SIG-M5 (cell line): ENCODE measurements around the gene CEP72.
"Not testable (repeated sequence)": the region's sequence is repeated elsewhere in the genome, so short reads cannot be mapped to it uniquely, and the experiment has no call there.

Experiments used
- DNase-seq: peaks from one replicate; lab custom pipeline; 2025; lab: John Stamatoyannopoulos, UW

CEP72 gene, protein sequence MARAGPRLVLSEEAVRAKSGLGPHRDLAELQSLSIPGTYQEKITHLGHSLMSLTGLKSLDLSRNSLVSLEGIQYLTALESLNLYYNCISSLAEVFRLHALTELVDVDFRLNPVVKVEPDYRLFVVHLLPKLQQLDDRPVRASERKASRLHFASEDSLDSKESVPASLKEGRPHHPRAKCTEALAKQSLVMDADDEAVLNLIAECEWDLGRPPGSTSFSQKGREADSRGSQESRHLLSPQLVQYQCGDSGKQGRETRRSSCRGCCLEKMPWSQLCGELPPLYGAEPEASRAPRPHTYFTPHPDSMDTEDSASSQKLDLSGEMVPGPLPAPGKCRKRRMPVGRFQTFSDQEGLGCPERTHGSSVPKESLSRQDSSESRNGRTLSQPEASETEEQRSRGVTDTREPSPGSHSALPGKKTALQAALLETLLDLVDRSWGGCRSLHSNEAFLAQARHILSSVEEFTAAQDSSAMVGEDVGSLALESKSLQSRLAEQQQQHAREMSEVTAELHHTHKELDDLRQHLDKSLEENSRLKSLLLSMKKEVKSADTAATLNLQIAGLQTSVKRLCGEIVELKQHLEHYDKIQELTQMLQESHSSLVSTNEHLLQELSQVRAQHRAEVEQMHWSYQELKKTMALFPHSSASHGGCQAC

DNA sequence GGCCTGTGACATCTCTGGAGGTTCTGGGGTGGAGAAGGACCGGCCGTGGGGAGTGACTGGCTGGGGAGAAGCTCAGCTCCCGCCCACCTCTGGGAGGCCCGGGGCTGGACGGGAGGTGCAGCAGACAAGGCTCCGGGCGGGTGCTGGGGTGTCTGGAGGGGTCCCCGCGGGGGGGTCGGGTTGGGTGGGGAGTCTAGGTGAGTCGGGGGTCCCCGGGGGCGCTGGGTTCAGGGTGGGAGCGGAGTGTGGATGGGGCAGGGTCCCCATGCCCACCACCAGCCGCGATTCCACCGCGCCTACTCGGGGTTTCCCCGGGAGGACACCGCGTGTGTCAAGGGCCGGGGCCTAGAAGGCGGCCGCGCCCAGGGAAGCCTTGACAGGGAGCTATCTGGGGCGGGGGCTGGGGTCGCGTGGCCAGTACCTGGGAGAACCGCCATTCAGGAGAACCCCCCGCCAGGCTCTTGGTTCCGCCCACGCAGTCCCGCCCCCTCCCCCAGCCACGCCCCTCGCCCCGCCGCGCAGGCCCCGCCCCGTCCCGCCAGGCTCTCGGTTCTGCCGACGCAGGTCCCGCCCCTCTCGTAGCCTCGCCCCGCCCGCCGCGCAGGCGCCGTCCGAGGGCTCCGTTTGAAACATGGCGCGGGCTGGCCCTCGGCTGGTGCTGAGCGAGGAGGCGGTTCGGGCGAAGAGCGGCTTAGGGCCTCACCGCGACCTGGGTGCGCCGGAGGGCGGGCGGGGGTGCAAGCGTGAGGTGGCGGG, at the start of gene CEP72:
Gene CEP72 (plus strand): TSS at position 610 of the 756 bp plus-strand sequence. CDS start 22 bp downstream, at position 632.
- no peak for DNase-seq

DNA sequence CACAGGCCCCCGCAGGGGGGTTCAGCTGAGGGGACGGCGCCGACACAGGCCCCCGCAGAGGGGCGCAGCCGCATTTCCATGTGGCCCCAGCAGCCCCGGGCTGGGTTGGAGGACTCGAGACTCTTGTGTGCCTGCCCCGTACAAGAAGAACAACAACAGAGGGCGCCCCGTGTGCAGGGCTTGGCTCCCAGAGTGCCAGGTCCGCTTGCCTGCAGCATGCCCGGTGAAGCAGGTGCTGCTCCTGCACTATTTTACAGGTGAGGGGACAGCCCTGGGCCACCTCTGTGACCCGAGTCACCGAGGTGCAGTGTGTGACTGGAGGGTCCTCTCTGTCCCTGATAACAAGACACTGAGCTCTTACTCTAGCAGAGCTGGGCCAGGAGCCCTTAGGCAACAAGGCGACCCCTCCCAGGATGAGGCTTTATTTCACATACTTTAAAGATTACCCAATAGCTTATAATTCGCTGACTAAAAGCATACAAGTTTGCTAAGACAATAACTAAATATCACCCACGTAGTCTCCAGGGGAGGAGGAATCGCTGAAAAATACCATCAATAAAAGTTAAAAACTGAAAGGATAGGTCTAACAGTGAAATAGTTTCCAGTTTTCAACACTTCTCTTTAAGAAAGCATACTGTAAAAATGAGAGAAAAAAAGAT, 46.2 kb upstream of the CEP72 start:
- no peak for DNase-seq

DNA sequence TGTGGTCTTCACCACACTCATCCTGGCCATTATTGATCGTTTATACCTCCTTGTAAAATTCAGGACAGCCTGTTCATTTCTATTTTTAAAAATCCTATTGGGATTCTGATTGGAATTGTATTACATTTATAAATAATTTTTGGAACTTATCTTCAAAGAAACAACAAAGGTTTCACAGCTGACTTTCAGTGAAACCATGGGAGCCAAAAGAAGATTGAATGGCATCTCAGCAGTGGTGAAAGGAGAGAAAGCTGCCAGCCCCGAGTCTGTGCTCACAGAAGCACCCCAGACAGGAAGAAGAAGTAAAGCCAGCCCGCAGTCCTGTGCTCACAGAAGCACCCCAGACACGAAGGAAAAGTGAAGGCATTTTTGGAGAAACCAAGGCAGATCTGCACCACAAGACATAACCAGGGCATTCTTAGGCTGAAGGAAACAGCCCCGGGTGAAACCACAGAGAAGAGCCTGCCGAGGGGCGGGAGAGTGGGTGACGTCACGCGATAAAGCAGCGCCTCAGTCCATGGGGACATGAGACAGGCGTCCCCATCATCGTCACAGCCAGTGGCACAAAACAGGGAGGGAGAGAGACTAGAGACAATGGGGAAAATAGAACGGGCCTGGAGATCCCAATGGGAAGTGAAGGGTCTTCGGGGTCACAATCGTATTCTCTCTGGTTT, 45.4 kb upstream of the CEP72 start:
- no peak for DNase-seq

DNA sequence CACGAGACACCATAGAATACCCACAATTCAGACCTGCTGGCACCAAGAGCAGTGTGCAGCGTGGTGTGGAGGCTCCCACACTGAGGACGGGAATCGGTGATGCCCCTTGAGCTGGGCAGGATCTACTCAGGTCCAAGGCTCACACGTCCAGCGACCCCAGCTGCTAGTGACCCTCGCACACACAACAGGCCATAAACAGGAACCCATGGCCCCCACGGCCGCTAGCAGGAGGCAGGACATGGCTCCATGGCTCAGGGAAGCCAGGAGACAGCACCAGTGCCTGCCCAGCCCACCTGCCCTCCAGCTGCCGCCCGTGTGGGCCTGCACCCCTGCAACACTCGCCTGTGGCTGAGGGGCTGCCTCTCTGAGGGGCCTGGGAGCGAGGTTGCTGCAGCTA, 44.5 kb upstream of the CEP72 start:
- no peak for DNase-seq

DNA sequence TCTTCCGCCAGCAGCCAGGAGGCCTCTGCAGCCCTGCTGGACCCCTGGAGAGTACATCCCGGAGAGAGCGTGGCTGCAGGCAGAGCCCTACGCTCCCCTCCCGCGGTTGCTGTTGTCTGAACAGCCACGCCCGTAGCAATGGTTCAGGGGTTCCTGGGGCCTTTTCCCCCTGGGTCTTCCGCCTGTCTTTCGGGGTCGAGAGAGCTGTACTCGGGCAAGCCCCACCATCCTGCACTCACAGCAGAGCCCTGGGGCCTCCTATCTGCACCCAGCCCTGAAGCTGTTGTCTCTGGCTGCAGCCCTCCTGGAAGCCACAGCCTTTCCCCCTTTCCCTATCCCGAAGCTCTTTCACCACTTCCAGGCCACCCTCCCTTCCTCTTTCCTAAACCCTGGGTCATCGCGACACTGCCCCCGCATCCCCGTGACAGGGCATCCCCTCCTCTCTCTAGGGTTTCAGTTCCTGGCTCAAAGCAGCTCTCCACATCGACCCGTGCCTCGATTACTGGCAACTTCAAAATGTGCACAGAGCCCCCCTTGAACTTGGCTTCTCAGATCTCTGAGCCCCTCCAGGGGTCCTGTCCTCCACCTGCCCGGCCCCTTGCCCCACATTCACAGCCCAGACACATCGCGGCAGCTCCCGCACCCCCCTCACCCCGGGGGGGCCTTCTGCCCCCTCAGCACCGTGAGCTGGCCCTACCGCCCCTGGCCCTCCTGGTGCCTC, 43.9 kb upstream of the CEP72 start:
- no peak for DNase-seq

DNA sequence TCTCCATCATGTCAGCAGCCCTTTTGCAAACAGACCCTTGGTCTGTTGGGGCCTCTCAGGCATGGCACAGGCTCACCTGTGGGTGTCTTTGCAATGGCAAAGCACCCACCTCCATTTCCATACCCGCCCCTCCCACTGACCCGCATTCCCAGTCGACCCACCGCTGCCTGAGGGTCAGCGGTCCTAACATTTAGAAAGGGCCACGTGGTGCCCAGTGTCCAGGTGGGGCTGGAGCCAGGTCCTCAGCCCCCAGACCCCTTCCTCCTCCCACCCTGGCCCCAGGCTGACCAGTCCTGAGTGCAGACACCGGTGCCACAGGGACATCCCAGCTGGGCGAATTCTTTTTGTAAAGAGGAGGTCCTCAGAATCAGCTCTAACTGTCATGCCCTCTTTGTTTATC, 43.3 kb upstream of the CEP72 start:
- no peak for DNase-seq

DNA sequence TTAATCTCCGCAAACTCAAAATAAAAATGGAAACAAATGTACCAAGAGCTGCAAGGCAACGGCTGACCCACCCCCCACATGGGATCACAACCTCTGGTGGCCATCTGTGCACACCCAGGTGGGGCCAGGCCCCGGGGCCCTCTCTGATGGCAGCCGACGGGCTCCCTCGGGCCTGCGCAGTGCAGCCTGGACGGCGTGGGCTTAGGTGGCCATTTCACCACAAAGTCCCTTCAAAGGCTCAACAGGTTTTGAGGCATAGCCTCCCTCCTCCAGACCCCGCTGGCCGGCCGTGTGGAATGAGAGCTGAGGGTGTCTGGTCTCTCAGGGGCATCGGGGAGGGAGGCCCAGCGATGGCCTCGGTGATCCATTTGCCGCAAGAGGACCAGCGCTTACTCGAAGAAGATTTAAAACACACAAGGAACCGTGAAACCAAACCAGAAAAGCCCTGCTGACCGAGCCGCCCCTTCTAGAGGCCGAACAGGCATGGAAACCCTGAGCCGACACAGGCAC, 42.7 kb upstream of the CEP72 start:
- DNase-seq: no peak

DNA sequence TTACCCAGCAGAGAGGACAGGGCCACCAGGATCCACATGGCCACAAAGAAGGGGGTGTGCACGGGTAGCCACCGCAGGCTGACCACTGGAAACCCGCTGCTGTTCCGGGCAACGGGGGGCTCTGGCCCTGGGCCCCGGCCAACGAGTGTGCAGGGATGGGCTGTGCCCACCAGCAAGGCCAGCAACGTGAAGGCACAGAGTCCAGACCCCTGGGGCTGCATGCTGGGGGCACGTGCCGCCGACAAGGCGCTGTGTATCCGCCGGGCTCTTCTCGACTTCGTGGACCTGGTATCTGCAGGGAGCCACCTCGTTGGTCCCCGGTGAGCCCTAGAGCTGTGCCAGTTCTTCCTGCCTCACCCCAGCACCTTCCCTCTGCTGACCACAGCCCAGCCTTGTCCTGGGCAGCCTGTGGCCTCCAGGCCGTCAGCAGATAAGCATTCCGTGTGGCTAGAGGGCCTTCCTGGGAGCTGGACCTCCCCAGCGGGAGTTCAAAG, 42.2 kb upstream of the CEP72 start:
- DNase-seq: no peak

DNA sequence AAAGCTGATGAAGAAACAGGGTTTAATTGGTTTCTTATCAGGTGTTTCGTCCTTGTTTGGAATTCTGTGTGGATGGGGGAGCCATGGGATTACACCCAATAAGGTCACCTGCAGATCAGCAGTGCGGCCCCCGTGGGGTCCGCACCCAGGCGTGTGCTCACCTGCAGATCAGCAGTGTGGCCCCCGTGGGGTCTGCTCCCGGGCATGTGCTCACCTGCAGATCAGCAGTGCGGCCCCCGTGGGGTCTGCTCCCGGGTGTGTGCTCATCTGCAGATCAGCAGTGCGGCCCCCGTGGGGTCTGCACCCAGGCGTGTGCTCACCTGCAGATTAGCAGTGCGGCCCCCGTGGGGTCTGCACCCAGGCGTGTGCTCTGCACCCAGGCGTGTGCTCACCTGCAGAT, 41.7 kb upstream of the CEP72 start:
- no peak for DNase-seq

DNA sequence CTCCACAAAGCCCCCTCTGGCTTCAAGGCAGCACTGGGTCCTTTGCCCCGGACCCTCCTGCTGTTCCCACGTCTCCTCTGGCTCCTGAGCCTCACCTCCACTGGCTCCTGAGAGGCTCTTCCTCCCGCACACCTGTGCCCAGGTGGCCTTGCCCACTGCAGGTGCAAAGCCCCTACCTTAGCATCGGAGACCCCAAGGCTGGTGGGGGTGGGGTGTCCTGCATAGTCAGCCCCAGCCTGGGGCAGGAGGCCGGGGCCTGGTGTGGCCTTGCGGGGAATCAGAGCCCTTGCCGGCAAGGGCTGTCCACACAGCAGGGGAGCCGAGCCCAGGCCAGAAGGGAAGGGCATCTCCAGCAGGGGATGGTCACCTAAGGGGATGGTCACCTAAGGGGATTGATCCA, 41.3 kb upstream of the CEP72 start:
- DNase-seq: no peak

DNA sequence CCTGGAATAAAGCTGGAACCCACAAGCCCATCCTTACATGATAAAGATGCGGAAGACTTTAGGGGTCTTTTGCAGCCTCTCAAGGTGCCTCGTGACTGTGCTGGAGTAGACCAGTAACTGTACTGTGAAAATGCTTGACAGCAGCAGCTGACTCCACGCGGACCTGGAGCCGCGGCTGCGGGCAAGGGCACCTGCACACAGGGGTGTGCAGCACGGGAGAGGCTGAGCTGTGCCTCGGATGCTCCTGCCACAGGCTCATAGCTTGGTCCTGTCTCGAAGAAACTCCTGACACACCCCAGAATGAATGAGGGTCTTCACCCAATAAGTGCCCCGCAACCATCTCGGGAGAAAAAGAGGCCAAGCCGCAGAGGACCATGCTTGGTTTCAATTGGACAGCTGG, 40.3 kb upstream of the CEP72 start:
- no peak for DNase-seq

DNA sequence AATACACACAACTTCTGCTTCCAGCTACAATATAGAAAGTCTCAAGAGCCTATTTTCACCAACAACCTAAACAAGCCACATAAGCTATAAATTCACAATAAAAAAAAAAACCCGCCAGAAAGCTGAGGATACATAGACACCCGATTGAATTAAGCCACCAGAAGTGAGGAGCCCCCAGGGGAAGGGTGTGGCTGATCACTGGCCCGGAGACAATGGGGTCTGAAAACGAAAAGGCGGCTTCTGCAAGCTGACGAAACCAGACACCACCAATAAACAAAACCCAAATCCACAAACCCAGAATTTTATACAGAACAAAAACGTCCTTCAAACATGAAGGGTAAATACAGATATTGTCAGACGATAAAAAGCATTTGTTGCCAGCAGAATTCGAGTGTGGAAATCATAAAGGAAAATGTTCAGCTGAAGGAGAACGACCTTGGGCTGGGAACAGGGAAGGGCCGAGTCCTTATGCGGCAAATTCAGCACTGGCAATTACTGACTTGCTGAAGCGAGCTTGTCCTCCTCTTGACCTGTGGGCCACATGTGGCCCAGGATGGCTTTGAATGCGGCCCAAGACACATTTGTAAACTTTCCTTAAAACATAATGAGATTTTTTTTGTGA, 39.6 kb upstream of the CEP72 start:
- DNase-seq: no peak

DNA sequence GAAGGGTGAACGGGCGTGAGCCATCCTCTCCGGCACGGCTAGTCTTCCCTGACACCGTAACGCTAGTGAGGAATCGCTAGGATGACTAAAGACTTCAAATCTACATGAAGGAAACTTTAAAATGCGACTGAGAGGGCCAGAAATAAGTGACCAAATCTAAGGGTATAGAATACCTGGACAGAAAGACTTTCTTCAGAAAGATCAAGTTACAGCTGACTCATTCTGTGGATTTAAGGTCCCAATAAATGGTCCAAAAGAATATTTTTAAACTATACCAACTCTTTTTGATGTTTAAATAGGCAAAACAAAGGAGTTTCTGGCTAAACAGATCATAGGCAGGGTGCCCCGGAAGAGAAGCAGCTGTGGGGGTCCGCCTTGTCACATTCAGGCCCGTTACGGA, 38.9 kb upstream of the CEP72 start:
- DNase-seq: no peak

DNA sequence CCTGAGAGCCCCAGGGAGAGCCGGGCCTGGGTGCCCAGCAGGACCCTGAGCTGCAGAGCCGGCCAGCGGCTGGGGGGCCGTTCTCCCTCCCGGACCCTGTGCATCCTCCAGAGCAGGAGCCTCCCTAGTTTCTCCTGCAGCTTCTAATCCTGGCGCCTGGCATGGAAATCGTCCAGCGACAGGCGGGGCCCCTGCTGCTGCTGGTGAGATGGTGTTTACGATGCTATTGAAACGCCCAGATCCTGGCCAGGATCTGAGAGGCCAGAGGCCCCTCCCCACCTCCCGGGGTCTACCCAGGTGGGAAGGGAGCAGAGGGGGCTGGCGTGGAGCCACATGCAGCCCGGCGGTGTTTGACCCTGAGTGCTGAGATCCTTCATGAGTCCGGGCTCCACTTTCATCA, 38.2 kb upstream of the CEP72 start:
- no peak for DNase-seq

DNA sequence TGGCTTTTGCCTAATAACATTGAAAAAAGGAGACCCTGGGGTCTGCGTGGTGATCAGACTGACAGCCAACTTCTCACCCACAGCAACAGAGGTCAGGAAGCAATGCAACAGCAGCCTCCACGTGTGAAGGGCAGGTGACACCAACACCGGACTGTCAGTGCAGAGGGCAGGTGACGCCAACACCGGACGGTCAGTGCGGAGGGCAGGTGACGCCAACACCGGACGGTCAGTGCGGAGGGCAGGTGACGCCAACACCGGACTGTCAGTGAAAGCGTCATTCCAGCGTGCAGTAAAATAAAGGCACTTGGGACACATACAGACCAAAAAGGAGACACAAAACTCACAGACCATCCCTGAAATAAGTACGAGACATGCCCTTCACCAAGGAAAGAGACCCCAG, 37.2 kb upstream of the CEP72 start:
- DNase-seq: no peak

DNA sequence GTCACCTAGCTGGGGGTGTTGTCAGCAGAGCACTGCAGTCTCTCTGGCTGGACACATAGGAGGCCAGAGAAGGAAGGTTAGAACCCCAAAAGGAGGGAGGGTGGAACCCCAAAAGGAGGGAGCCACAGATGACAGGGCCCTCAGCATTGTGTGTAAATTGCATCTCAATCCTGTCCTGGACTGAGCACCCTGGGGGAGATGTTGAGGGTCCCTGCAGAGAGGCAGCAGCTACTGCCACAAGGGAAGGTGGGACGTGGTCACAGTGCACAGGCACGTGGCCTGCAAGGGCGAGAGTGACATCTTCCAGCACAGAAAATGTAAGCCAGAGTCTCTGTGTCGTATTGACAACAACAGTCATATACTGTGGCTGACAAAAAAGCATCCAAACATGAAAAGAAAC, 36.5 kb upstream of the CEP72 start:
- DNase-seq: no peak

DNA sequence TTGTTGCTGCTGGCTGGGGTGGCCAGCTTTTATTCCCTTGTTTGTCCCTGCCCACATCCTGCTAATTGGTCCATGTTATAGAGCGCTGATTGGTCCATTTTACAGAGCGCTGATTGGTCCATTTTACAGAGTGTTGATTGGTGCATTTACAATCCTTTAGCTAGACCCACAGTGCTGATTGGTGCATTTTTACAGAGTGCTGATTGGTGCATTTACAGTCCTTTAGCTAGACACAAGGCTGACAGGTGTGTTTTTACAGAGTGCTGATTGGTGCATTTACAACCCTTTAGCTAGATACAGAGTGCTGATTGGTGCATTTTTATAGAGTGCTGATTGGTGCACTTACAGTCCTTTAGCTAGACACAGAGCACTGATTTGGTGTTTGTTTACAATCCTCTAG, 34.9 kb upstream of the CEP72 start:
- not testable (repeated sequence) for DNase-seq

DNA sequence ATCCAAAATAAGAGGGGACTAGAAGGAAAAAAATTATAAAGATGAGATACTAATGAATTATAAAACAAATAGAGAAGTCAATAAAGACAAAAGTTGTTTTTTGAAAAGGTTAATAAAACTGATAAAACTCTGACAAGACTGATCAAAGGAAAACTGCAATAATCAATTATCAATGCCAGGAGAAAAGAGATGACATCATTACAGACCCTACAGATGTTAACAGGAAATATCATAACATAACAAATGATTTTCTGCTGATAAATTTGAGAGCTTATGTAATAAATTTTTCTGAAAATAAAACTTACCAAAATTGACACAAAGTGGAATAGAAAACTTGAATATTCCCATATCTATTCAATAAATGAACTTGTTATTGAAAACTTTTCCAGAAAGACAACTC, 34.3 kb upstream of the CEP72 start:
- no peak for DNase-seq

DNA sequence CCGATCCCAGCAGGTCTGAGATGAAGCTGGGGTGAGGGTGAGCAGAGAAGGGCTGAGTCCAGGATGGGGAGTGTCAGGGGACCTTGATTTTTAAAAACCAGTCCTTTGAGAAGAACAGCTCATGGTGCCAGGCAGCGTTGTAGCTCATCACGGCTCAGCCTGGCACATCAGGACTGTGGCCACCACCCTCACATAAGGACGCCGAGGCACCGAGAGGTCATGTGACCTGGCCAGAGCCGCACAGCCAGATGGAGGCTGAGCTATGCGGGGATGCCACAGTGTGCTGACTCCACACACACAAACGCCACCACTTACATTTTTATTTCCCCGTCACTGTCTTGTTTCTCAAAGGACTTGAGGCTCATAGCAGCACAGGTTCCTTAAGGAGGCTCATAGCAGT, 32.9 kb upstream of the CEP72 start:
- DNase-seq: no peak

DNA sequence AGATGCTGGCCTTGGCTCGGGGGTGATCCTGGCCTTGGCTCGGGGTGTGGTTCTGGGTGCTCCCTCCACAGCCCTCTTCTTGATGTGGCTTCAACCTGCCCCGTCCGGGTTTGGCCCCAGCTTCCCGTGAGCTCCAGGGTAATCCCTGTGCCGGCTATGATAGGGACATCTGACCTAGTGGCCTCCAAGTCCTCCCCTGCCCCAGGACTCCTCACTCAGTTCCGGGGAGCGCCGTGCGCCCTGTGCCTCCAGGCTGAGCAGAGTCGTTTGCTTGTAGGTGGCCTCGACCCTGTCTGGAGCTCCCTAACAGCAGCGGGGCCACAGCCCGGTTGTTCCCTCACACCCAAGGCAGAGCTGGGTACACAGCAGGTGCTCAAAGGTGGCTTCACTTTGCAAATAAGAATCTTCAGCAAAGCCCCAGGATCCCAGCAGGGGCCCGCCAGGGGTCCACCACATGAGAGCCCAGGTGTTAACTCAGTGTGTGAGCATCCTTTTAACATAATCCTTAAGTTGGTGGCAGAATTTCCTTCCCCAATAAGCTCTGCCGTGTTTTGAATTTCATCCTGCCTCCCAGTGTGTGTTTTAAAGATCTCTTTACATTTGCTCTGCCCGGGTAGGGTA, 32.3 kb upstream of the CEP72 start:
- no peak for DNase-seq
